Measurements from ENCODE around the gene CCL25. TPM values are rescaled to one million over a fixed set of nuclear protein-coding genes. Genes with fewer than 3 reads are reported as not detected.

The CCL25 gene
- total and polyA plus RNA-seq, 9 of the 15 experiments (the other 6 are each of a cell fraction or from before 2014, with no cell fraction given), result 0.15 TPM; not detected in 8

- TF ChIP-seq, protein P1, sequence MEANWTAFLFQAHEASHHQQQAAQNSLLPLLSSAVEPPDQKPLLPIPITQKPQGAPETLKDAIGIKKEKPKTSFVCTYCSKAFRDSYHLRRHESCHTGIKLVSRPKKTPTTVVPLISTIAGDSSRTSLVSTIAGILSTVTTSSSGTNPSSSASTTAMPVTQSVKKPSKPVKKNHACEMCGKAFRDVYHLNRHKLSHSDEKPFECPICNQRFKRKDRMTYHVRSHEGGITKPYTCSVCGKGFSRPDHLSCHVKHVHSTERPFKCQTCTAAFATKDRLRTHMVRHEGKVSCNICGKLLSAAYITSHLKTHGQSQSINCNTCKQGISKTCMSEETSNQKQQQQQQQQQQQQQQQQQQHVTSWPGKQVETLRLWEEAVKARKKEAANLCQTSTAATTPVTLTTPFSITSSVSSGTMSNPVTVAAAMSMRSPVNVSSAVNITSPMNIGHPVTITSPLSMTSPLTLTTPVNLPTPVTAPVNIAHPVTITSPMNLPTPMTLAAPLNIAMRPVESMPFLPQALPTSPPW (CRISPR knock-in tag; IDR thresholded peaks at IDR 0.05), result no peak
- no peak for TF ChIP-seq RFX5 (IDR thresholded peaks at IDR 0.05; ENCODE audit: low read depth, low read length)
- no peak for TF ChIP-seq ZNF184 (CRISPR knock-in tag; IDR thresholded peaks at IDR 0.05)
- no peak for TF ChIP-seq SMAD3 (CRISPR knock-in tag; conservative IDR thresholded peaks at IDR 0.05)
- no peak for TF ChIP-seq ESRRA (IDR thresholded peaks at IDR 0.05; ENCODE audit: borderline replicate concordance, low read depth)
- no peak for TF ChIP-seq YY1 (IDR thresholded peaks at IDR 0.05; ENCODE audit: borderline replicate concordance in 1 of 3, control insufficient read depth in 1 of 3, extremely low read depth in 1 of 3, insufficient read depth in 3 of 3, insufficient read length in 1 of 3, insufficient replicate concordance in 2 of 3, low read depth in 1 of 3, low read length in 2 of 3)
- no peak for TF ChIP-seq RHOXF2B (CRISPR knock-in tag; conservative IDR thresholded peaks at IDR 0.05)
- no peak for TF ChIP-seq ZNF444 (CRISPR knock-in tag; IDR thresholded peaks at IDR 0.05)
- no peak for TF ChIP-seq POLR2AphosphoS2 (IDR thresholded peaks at IDR 0.05; ENCODE audit: low read length)
- TF ChIP-seq RBBP5 (IDR thresholded peaks at IDR 0.05; ENCODE audit: borderline replicate concordance, insufficient read depth, low read length, poor library complexity, severe bottlenecking), result no peak
- TF ChIP-seq SOX6 (IDR thresholded peaks at IDR 0.05), result no peak
- TF ChIP-seq ZNF134 (CRISPR knock-in tag; conservative IDR thresholded peaks at IDR 0.05), result no peak
- no peak for TF ChIP-seq IRF9 (tag; IDR thresholded peaks at IDR 0.05)
- TF ChIP-seq TFAM (CRISPR knock-in tag; conservative IDR thresholded peaks at IDR 0.05), result no peak
- no peak for TF ChIP-seq ZNF778 (CRISPR knock-in tag; IDR thresholded peaks at IDR 0.05)
- TF ChIP-seq RBM39 (optimal IDR thresholded peaks at IDR 0.05; ENCODE audit: low read depth, low read length), result no peak
- no peak for TF ChIP-seq ELF2 (CRISPR knock-in tag; IDR thresholded peaks at IDR 0.05)
- no peak for TF ChIP-seq SRSF9 (IDR thresholded peaks at IDR 0.05; ENCODE audit: borderline replicate concordance, low read depth, low read length)
- TF ChIP-seq, protein P2, sequence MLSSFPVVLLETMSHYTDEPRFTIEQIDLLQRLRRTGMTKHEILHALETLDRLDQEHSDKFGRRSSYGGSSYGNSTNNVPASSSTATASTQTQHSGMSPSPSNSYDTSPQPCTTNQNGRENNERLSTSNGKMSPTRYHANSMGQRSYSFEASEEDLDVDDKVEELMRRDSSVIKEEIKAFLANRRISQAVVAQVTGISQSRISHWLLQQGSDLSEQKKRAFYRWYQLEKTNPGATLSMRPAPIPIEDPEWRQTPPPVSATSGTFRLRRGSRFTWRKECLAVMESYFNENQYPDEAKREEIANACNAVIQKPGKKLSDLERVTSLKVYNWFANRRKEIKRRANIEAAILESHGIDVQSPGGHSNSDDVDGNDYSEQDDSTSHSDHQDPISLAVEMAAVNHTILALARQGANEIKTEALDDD (IDR thresholded peaks at IDR 0.05), result no peak
- TF ChIP-seq, protein P3, sequence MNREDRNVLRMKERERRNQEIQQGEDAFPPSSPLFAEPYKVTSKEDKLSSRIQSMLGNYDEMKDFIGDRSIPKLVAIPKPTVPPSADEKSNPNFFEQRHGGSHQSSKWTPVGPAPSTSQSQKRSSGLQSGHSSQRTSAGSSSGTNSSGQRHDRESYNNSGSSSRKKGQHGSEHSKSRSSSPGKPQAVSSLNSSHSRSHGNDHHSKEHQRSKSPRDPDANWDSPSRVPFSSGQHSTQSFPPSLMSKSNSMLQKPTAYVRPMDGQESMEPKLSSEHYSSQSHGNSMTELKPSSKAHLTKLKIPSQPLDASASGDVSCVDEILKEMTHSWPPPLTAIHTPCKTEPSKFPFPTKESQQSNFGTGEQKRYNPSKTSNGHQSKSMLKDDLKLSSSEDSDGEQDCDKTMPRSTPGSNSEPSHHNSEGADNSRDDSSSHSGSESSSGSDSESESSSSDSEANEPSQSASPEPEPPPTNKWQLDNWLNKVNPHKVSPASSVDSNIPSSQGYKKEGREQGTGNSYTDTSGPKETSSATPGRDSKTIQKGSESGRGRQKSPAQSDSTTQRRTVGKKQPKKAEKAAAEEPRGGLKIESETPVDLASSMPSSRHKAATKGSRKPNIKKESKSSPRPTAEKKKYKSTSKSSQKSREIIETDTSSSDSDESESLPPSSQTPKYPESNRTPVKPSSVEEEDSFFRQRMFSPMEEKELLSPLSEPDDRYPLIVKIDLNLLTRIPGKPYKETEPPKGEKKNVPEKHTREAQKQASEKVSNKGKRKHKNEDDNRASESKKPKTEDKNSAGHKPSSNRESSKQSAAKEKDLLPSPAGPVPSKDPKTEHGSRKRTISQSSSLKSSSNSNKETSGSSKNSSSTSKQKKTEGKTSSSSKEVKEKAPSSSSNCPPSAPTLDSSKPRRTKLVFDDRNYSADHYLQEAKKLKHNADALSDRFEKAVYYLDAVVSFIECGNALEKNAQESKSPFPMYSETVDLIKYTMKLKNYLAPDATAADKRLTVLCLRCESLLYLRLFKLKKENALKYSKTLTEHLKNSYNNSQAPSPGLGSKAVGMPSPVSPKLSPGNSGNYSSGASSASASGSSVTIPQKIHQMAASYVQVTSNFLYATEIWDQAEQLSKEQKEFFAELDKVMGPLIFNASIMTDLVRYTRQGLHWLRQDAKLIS (CRISPR knock-in tag; IDR thresholded peaks at IDR 0.05), result no peak
These were observed 16.8 kb downstream of the CCL25 start (continued) for GRCh38 chr19:8069096-8069973.
